GM13977 (cell line): ENCODE measurements around the gene DZANK1.

Source experiments
- DNase-seq: peaks from one replicate; pipeline ENCODE4 v3.0.0; 2012; ENCODE audit warnings: low spot score
- in situ Hi-C: fragments of 300-500 bp; cut with MboI; formaldehyde crosslinking; loops from one replicate; pipeline ENCODE4 v1.12.0; 2022; ENCODE audit warnings: low sequenced_read_pairs, low pct_unique_long_range_greater_than_20kb, mixed read lengths, inconsistent platforms; ENCODE audit not compliant: unreplicated experiment
- TF ChIP-seq, protein P1 (sequence below): IDR thresholded peaks from 2 replicates; pipeline ENCODE4 v1.5.1; 2012; ENCODE audit warnings: mild to moderate bottlenecking, control low read depth; ENCODE audit not compliant: insufficient read depth; ENCODE audit errors: extremely low read depth, missing control alignments

Gene DZANK1

GRCh38 chr20:18421608-18422007 lies 45.2 kb downstream of the DZANK1 start:
- no peak for DNase-seq
- in situ Hi-C loops, result loop anchor here (25.0 kb wide), 1 partner anchor 791 kb away; the partner anchor contains the start of gene SLC24A3
- TF ChIP-seq, protein P1, sequence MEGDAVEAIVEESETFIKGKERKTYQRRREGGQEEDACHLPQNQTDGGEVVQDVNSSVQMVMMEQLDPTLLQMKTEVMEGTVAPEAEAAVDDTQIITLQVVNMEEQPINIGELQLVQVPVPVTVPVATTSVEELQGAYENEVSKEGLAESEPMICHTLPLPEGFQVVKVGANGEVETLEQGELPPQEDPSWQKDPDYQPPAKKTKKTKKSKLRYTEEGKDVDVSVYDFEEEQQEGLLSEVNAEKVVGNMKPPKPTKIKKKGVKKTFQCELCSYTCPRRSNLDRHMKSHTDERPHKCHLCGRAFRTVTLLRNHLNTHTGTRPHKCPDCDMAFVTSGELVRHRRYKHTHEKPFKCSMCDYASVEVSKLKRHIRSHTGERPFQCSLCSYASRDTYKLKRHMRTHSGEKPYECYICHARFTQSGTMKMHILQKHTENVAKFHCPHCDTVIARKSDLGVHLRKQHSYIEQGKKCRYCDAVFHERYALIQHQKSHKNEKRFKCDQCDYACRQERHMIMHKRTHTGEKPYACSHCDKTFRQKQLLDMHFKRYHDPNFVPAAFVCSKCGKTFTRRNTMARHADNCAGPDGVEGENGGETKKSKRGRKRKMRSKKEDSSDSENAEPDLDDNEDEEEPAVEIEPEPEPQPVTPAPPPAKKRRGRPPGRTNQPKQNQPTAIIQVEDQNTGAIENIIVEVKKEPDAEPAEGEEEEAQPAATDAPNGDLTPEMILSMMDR, result no peak

DNA sequence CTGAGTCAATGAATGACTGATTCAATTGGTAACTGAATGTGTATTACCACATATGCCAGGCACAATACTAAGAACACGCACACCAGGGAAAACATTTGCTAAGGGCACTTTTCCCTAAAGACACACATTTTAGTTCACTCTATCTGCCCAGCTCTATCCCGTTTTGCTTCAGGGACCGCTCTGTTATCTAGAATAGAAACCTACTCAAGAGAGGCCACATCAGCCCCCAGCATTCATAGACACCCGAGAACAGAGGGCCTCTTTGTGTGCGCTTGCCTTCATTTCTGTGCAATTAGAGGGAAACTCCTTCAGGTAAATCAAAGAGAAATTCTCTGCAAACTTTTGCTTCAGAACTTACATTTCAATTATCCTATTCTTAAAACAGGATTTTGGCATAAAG lies 50.3 kb downstream of the DZANK1 start:
- TF ChIP-seq, protein P1, result no peak
- no peak for DNase-seq
- in situ Hi-C loops, result loop anchor here (25.0 kb wide), 1 partner anchor 796 kb away; the partner anchor contains the start of gene SLC24A3

GRCh38 chr20:18414140-18414539 lies 52.7 kb downstream of the DZANK1 start:
- TF ChIP-seq, protein P1, result no peak
- DNase-seq, result no peak
- in situ Hi-C loops, result loop anchor here (25.0 kb wide), 1 partner anchor 798 kb away; the partner anchor contains the start of gene SLC24A3

GRCh38 chr20:18412221-18412901 lies 54.5 kb downstream of the DZANK1 start:
- TF ChIP-seq, protein P1, result no peak
- in situ Hi-C loops, result loop anchor here (25.0 kb wide), 1 partner anchor 800 kb away; the partner anchor contains the start of gene SLC24A3
- no peak for DNase-seq

DNA sequence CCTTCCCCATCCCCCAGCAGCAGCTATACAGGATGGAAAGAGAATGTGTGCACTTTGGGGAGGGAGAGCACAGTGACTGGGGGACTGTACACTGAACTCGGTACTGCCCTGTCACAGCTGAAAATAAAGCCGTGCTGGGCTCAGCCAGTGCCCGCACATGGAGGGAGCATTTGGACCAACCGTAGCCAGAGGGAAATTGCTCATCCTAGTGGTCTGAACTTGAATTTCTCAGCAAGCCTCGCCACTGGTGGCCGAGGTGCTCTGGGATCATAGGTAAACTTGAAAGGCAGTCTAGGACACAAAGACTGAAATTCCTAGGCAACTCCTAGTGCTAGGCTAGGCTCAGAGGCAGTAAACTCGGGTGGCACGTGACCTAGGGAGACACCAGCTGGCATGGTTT lies 61.0 kb downstream of the DZANK1 start:
- TF ChIP-seq, protein P1, result no peak
- in situ Hi-C loops, result loop anchor here (25.0 kb wide), 1 partner anchor 806 kb away; the partner anchor contains the start of gene SLC24A3

DNA sequence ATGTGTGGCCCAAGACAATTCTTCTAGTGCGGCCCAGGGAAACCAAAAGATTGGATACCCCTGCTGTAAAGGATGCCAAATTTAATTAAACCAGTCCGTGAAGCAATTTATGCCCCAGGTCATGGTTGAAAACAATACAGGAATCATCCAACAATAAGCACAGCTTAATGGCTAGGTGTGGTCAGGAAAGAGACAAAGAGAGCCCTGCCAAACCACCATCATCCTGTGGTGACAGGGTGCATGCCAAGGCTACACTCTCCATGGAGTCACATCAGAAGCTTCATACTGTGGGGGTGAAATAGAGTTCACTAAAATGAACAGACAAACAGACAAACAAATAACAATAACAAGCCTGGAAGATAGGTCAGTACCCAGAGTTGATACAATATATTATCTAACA lies 62.7 kb downstream of the DZANK1 start:
- in situ Hi-C loops, result loop anchor here (25.0 kb wide), 1 partner anchor 808 kb away; the partner anchor contains the start of gene SLC24A3
- TF ChIP-seq, protein P1, result no peak
- no peak for DNase-seq

More for the DNA sequence above, 61.0 kb downstream of the DZANK1 start:
- no peak for DNase-seq
